PC-3 (cell line): ENCODE measurements around the gene CACNA2D2. TPM values are rescaled to one million over a fixed set of nuclear protein-coding genes. Genes with fewer than 3 reads are reported as not detected.

Source experiments
- ATAC-seq: fragments of 200-7000 bp; cut with Tn5 transposase; 2 replicates; pipeline ENCODE4 v1.9.1; 2020; ENCODE audit warnings: mild to moderate bottlenecking, moderate library complexity
- BruUV-seq: library from RNA; stranded (reverse); fragments of 400-500 nt; replicated peaks from 2 replicates; lab custom pipeline; 2021; lab: Mats Ljungman, UMichigan
- CTCF ChIA-PET: fragments of 300-600 bp; sonication (Branson Sonifier 250); formaldehyde crosslinking; loops from one replicate; lab custom pipeline; 2022; ENCODE audit warnings: antibody characterized with exemption; lab: Charles Lee
- POLR2A ChIA-PET: fragments of 300-600 bp; sonication (Branson Sonifier 250); formaldehyde crosslinking; loops from one replicate; lab custom pipeline; 2022; ENCODE audit warnings: antibody characterized with exemption; ENCODE audit not compliant: unreplicated experiment; lab: Charles Lee
- DNase-seq: peaks from one replicate; pipeline ENCODE4 v3.0.0-alpha.2; 2015
- H2AFZ ChIP-seq: fragments of 300-600 bp; sonication (generic); 2 replicates; pipeline ENCODE4 v1.6.0; 2016; ENCODE audit warnings: antibody characterized with exemption, low read length
- H3F3A ChIP-seq: fragments of 300-600 bp; sonication (generic); one replicate; pipeline ENCODE4 v1.6.0; 2017; ENCODE audit warnings: antibody characterized with exemption, low read length, control low read depth, mild to moderate bottlenecking; ENCODE audit not compliant: unreplicated experiment
- H3K27ac ChIP-seq: fragments of 300-600 bp; sonication (generic); 2 replicates; pipeline ENCODE4 v1.5.1; 2016; ENCODE audit warnings: mild to moderate bottlenecking, low read length
- H3K27me3 ChIP-seq: fragments of 300-600 bp; sonication (generic); 2 replicates; pipeline ENCODE4 v1.6.1; 2016; ENCODE audit warnings: low read length, mixed read lengths
- H3K36me3 ChIP-seq: fragments of 300-600 bp; sonication (generic); 2 replicates; pipeline ENCODE4 v1.6.1; 2016; ENCODE audit warnings: low read depth, mixed run types, low read length, mixed read lengths
- H3K4me1 ChIP-seq: fragments of 300-600 bp; sonication (generic); 2 replicates; pipeline ENCODE4 v1.5.1; 2016; ENCODE audit warnings: low read length; ENCODE audit not compliant: insufficient read depth
- H3K4me2 ChIP-seq: fragments of 300-600 bp; sonication (generic); 2 replicates; pipeline ENCODE4 v1.6.0; 2016; ENCODE audit warnings: low read length
- H3K4me3 ChIP-seq: fragments of 300-600 bp; sonication (generic); 2 replicates; pipeline ENCODE4 v1.5.1; 2016; ENCODE audit warnings: mild to moderate bottlenecking, low read length, mixed read lengths
- H3K79me2 ChIP-seq: fragments of 300-600 bp; sonication (generic); 2 replicates; pipeline ENCODE4 v1.6.1; 2017; ENCODE audit warnings: low read length, mixed read lengths
- H3K9ac ChIP-seq: fragments of 300-600 bp; sonication (generic); 2 replicates; pipeline ENCODE4 v1.6.0; 2016; ENCODE audit warnings: mild to moderate bottlenecking, low read length
- H3K9me2 ChIP-seq: fragments of 300-600 bp; sonication (generic); replicated peaks from 2 replicates; pipeline ENCODE4 v1.6.1; 2016; ENCODE audit warnings: mixed run types, low read length, mixed read lengths
- H3K9me3 ChIP-seq: fragments of 300-600 bp; sonication (generic); 2 replicates; pipeline ENCODE4 v1.6.1; 2016; ENCODE audit warnings: low read length, mixed read lengths
- H4K20me1 ChIP-seq: fragments of 300-600 bp; sonication (generic); 2 replicates; pipeline ENCODE4 v1.6.1; 2016; ENCODE audit warnings: low read length, mixed read lengths
- CTCF ChIP-seq: fragments of 300-600 bp; sonication (generic); conservative IDR thresholded peaks from 2 replicates; pipeline ENCODE4 v1.5.1; 2017; ENCODE audit warnings: antibody characterized with exemption, low read depth, mild to moderate bottlenecking, low read length
- EZH2 ChIP-seq: fragments of 300-600 bp; sonication (generic); IDR thresholded peaks from one replicate; pipeline ENCODE4 v1.6.1; 2017; ENCODE audit warnings: antibody characterized with exemption, mild to moderate bottlenecking, low read length; ENCODE audit not compliant: unreplicated experiment
- EZH2phosphoT487 ChIP-seq: fragments of 300-600 bp; sonication (generic); IDR thresholded peaks from 2 replicates; pipeline ENCODE4 v1.6.1; 2018; ENCODE audit warnings: mild to moderate bottlenecking, antibody characterized with exemption, low read length, borderline replicate concordance
- intact Hi-C: fragments of 100-400 bp; cut with micrococcal nuclease; formaldehyde crosslinking; loops from 2 replicates; pipeline ENCODE4 v1.9.0; 2023
- total RNA-seq: library from RNA; depleted of rRNA; stranded (reverse); fragments of >200 nt; gene quantifications from 2 replicates; pipeline ENCODE4 v1.2.3, GENCODE V29; 2014

Gene CACNA2D2
- total RNA-seq, 1 experiment from 2014 or later = 0.44 TPM

- Histone ChIP-seq H4K20me1 (peaks cover 3% of the 10 kb centered on the region; the same call in 1 of the 2 replicates), H3K9me3 (no peaks in the 10 kb centered on the region), H2AFZ (no peak overlapping the region), H3K36me3 (no peaks in the 10 kb centered on the region), H3K4me2 (no peak overlapping the region), H3F3A (no peaks in the 10 kb centered on the region), H3K27me3 (no peaks in the 10 kb centered on the region), H3K27ac (no peak overlapping the region), H3K4me1 (peaks cover 18% of the 10 kb centered on the region), H3K4me3 (no peak overlapping the region), H3K9ac (no peak overlapping the region), H3K9me2 (no peaks in the 10 kb centered on the region), H3K79me2 (peaks cover 21% of the 10 kb centered on the region)
- ChIA-PET CTCF (no interaction called here), POLR2A (no interaction called here)
- DNase-seq (no peak), ATAC-seq (no peak)
- TF ChIP-seq CTCF (no peak), EZH2phosphoT487 (no peak), EZH2 (no peak)
- BruUV-seq = no TSS peak
- intact Hi-C loops = no loop called here
Measured at GRCh38 chr3:50340147-50340447, 163.3 kb downstream of the CACNA2D2 start.

GRCh38 chr3:50339485-50340146 lies 163.8 kb downstream of the CACNA2D2 start:
- CTCF ChIA-PET = no interaction called here
- Histone ChIP-seq H3K9me3 (no peaks in the 10 kb centered on the region), H3K9me2 (no peaks in the 10 kb centered on the region), H3K4me3 (no peak overlapping the region), H3K27me3 (no peaks in the 10 kb centered on the region), H2AFZ (no peak overlapping the region), H3K4me1 (peaks cover 23% of the 10 kb centered on the region), H3K4me2 (no peak overlapping the region), H3F3A (no peaks in the 10 kb centered on the region), H4K20me1 (peaks cover 5% of the 10 kb centered on the region; the same call in 1 of the 2 replicates), H3K9ac (no peak overlapping the region), H3K27ac (no peak overlapping the region), H3K79me2 (peaks cover 25% of the 10 kb centered on the region), H3K36me3 (no peaks in the 10 kb centered on the region; the same call in 1 of the 2 replicates)
- BruUV-seq = no TSS peak
- TF ChIP-seq CTCF = no peak
- no peak for TF ChIP-seq EZH2phosphoT487
- no peak for TF ChIP-seq EZH2
- intact Hi-C loops = no loop called here
- ATAC-seq (no peak), DNase-seq (no peak)
- POLR2A ChIA-PET = interaction anchor here (0.7 kb wide), 1 partner anchor 158 kb away, joined by 28 read pairs; no protein-coding TSS in a partner anchor

- no peak overlapping the region for H3K27ac ChIP-seq
- H4K20me1 ChIP-seq = peaks cover 11% of the 10 kb centered on the region; the same call in 1 of the 2 replicates
- ATAC-seq = no peak
- H3K4me2 ChIP-seq = no peak overlapping the region
- no peaks in the 10 kb centered on the region for H3F3A ChIP-seq
- H3K4me3 ChIP-seq = no peak overlapping the region
- TF ChIP-seq CTCF = no peak
- TF ChIP-seq EZH2 = no peak
- no peak for TF ChIP-seq EZH2phosphoT487
- intact Hi-C loops = no loop called here
- H3K79me2 ChIP-seq = peaks cover 32% of the 10 kb centered on the region
- H3K27me3 ChIP-seq = no peaks in the 10 kb centered on the region
- no TSS peak for BruUV-seq
- H3K4me1 ChIP-seq = peaks cover 29% of the 10 kb centered on the region
- no peaks in the 10 kb centered on the region for H3K9me3 ChIP-seq
- POLR2A ChIA-PET = interaction anchor here (0.7 kb wide), 1 partner anchor 157 kb away, joined by 28 read pairs; no protein-coding TSS in a partner anchor
- DNase-seq = no peak
- H2AFZ ChIP-seq = no peak overlapping the region
- H3K9me2 ChIP-seq = no peaks in the 10 kb centered on the region
- CTCF ChIA-PET = interaction anchor here (0.7 kb wide), 1 partner anchor 11 kb away, joined by 5 read pairs; the partner anchor contains the start of gene NPRL2
- no peak overlapping the region for H3K9ac ChIP-seq
- H3K36me3 ChIP-seq = no peaks in the 10 kb centered on the region; the same call in 1 of the 2 replicates
Measured at GRCh38 chr3:50338965-50339364, 164.5 kb downstream of the CACNA2D2 start.
